ENCODE data around the gene DPP7. TPM values are rescaled to one million over a fixed set of nuclear protein-coding genes. Genes with fewer than 3 reads are reported as not detected.

DPP7 gene
- total RNA-seq, 4 donors from 2014 or later = 23.2 to 100 (median 76.8) TPM

GRCh38 chr9:137141976-137142936, 27.7 kb upstream of the DPP7 start:
- Histone ChIP-seq H3K4me3 (no peak overlapping the region), H3K27me3 (peaks cover 0 to 19% of the 10 kb centered on the region in 2 donors), H3K9me3 (no peaks in the 10 kb centered on the region), H3K4me1 (peaks cover 0 to 12% of the 10 kb centered on the region in 2 donors), H3K27ac (no peak overlapping the region), H3K36me3 (no peaks in the 10 kb centered on the region)
- intact Hi-C loops (cut with DNase I; ENCODE audit: low total_unique reads) = no loop called here
- no peak for TF ChIP-seq CTCF (IDR thresholded peaks at IDR 0.05)
- TF ChIP-seq POLR2A (IDR thresholded peaks at IDR 0.05) = no peak
- DNase-seq = no peak

- H3K36me3 ChIP-seq = no peaks in the 10 kb centered on the region
- H3K27ac ChIP-seq = no peak overlapping the region
- no peaks in the 10 kb centered on the region for H3K9me3 ChIP-seq
- no peak for TF ChIP-seq POLR2A (IDR thresholded peaks at IDR 0.05)
- no peak for DNase-seq
- H3K4me1 ChIP-seq = peaks cover 0 to 12% of the 10 kb centered on the region in 2 donors
- intact Hi-C loops (cut with DNase I; ENCODE audit: low total_unique reads) = no loop called here
- H3K27me3 ChIP-seq = peaks cover 0 to 29% of the 10 kb centered on the region in 2 donors
- no peak overlapping the region for H3K4me3 ChIP-seq
Measured at GRCh38 chr9:137141050-137141810, 26.7 kb upstream of the DPP7 start.

- Histone ChIP-seq H3K4me3 (no peak overlapping the region), H3K4me1 (peaks cover 0 to 12% of the 10 kb centered on the region in 2 donors), H3K9me3 (no peaks in the 10 kb centered on the region), H3K27ac (no peak overlapping the region), H3K27me3 (peaks cover 0 to 33% of the 10 kb centered on the region in 2 donors), H3K36me3 (no peaks in the 10 kb centered on the region)
- no peak for DNase-seq
- TF ChIP-seq POLR2A (IDR thresholded peaks at IDR 0.05) = no peak
- TF ChIP-seq CTCF (IDR thresholded peaks at IDR 0.05) = no peak
- intact Hi-C loops (cut with DNase I; ENCODE audit: low total_unique reads) = no loop called here
Measured at GRCh38 chr9:137140151-137141012, 25.8 kb upstream of the DPP7 start.

- Histone ChIP-seq H3K36me3 (no peaks in the 10 kb centered on the region), H3K4me1 (peaks cover 0 to 12% of the 10 kb centered on the region in 2 donors), H3K4me3 (no peak overlapping the region), H3K27ac (no peak overlapping the region), H3K27me3 (peaks cover 0 to 33% of the 10 kb centered on the region in 2 donors), H3K9me3 (no peaks in the 10 kb centered on the region)
- TF ChIP-seq CTCF (IDR thresholded peaks at IDR 0.05) (no peak), POLR2A (IDR thresholded peaks at IDR 0.05) (no peak)
- DNase-seq = no peak
- intact Hi-C loops (cut with DNase I; ENCODE audit: low total_unique reads) = no loop called here
Measured at GRCh38 chr9:137139468-137140150, 25.1 kb upstream of the DPP7 start.
